Measurements from ENCODE around the gene PAEP.

GRCh38 chr9:135588371-135588770 lies 26.8 kb downstream of the PAEP start:
- TF ChIP-seq CTCF (IDR thresholded peaks at IDR 0.05) (no peak), POLR2A (IDR thresholded peaks at IDR 0.05) (no peak), POLR2AphosphoS5 (IDR thresholded peaks at IDR 0.05) (no peak), EP300 (IDR thresholded peaks at IDR 0.05) (no peak)
